ENCODE data around the gene RNASE2. TPM values are rescaled to one million over a fixed set of nuclear protein-coding genes. Genes with fewer than 3 reads are reported as not detected.

The RNASE2 gene
- total RNA-seq, 1 donor from 2014 or later: 1.5 TPM

DNA sequence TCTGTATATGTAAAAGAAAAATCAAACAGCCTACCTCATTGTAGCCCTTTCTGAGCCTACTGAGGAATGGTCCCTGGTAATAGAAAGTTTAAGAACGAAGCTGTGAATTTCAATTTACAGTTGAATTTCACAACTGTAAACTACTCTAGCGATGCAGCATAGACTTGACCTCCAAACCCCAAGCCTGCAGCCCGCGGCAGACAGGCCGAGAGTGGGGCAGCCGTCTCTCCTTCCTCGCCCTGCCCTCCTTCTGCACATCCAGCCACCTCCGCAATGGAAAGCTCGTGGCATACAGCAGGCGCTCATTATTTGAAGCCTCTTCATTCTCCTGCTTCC, 15.3 kb downstream of the RNASE2 start:
- intact Hi-C loops (cut with DNase I): loop anchor here (5.0 kb wide), 1 partner anchor 113 kb away; no protein-coding TSS in a partner anchor
- H3K4me1 ChIP-seq: peaks cover 4% of the 10 kb centered on the region
- peak overlapping the region; percentile 63 to 67 for H3K4me3 ChIP-seq
- H3K27ac ChIP-seq: peak overlapping the region; percentile 91
- H3K9me3 ChIP-seq: no peaks in the 10 kb centered on the region
- TF ChIP-seq POLR2A (IDR thresholded peaks at IDR 0.05) (no peak), POLR2AphosphoS5 (IDR thresholded peaks at IDR 0.05; ENCODE audit: insufficient read depth in 1 of 2, low read depth in 1 of 2) (no peak)
- TF ChIP-seq, protein P1, sequence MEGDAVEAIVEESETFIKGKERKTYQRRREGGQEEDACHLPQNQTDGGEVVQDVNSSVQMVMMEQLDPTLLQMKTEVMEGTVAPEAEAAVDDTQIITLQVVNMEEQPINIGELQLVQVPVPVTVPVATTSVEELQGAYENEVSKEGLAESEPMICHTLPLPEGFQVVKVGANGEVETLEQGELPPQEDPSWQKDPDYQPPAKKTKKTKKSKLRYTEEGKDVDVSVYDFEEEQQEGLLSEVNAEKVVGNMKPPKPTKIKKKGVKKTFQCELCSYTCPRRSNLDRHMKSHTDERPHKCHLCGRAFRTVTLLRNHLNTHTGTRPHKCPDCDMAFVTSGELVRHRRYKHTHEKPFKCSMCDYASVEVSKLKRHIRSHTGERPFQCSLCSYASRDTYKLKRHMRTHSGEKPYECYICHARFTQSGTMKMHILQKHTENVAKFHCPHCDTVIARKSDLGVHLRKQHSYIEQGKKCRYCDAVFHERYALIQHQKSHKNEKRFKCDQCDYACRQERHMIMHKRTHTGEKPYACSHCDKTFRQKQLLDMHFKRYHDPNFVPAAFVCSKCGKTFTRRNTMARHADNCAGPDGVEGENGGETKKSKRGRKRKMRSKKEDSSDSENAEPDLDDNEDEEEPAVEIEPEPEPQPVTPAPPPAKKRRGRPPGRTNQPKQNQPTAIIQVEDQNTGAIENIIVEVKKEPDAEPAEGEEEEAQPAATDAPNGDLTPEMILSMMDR (IDR thresholded peaks at IDR 0.05): no peak
- no peak for DNase-seq (ENCODE audit: extremely low spot score in 2 of 2)
- no peaks in the 10 kb centered on the region for H3K27me3 ChIP-seq
- no peaks in the 10 kb centered on the region for H3K36me3 ChIP-seq

DNA sequence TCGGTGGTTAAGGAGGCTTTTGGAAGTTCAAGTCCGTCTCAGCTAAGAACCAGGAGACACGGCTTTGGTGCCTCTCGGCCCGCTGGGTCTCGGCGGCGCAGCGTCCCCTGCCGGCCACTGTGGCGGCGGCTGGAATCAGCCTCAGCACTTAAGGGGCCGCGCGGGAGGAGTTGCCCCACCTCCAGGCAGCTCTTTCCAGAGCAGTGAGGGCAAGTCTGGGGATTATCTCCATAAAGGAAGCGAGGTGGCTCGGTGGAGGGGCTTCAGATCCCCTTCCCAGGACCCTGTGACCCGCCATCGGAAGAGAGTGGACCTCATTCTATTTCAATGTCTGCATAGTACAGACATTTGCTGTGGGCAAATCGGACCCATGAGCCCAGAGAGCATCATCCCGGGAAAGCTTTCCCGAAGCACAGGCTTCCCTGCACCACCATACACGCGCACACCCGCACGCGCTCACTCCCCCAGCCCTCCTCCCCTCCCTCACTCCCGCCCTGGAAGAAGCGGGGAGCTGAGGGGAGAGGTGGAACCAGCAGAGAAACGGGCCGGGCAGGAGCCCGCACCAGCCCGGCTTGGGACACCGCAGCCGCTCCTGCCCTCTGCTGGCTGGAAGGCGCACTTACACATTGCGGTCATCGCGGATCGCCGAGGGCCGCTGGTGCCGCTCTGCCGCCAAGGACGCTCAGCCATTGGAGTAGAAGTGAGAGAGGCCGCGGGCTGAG, 15.9 kb downstream of the RNASE2 start:
- DNase-seq (ENCODE audit: extremely low spot score in 2 of 2): no peak
- Histone ChIP-seq H3K9me3 (no peaks in the 10 kb centered on the region), H3K27ac (peak overlapping the region; percentile 91), H3K4me1 (peaks cover 4% of the 10 kb centered on the region), H3K27me3 (no peaks in the 10 kb centered on the region), H3K4me3 (peak overlapping the region; percentile 63 to 67), H3K36me3 (no peaks in the 10 kb centered on the region)
- TF ChIP-seq POLR2AphosphoS5 (IDR thresholded peaks at IDR 0.05; ENCODE audit: insufficient read depth in 1 of 2, low read depth in 1 of 2) (peak; percentile 24 to 74), POLR2A (IDR thresholded peaks at IDR 0.05) (no peak)
- TF ChIP-seq, protein P1 (IDR thresholded peaks at IDR 0.05): peak; percentile 80 to 93 (median 86)
- intact Hi-C loops (cut with DNase I): loop anchor here (5.0 kb wide), 1 partner anchor 114 kb away; no protein-coding TSS in a partner anchor

DNA sequence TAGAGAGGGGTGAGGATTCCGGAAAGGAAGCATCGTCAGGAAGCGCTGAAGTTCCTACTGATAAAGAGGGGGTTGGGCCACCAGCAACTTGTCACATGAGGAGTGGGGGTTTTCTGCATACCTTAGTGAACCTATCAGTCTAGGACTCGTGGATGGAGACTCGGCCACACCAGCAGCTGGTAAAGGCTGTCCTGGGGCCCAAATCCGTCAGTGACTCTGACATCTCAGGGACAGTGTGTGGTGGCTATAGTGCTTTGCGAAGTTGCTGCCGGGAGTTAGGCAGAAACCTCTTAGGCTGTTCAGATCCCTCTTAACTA, 16.4 kb downstream of the RNASE2 start:
- no peaks in the 10 kb centered on the region for H3K9me3 ChIP-seq
- H3K4me3 ChIP-seq: peak overlapping the region; percentile 63 to 67
- no peaks in the 10 kb centered on the region for H3K27me3 ChIP-seq
- peak overlapping the region; percentile 91 for H3K27ac ChIP-seq
- H3K4me1 ChIP-seq: peaks cover 4% of the 10 kb centered on the region
- TF ChIP-seq, protein P1 (IDR thresholded peaks at IDR 0.05): no peak
- no peak for TF ChIP-seq POLR2A (IDR thresholded peaks at IDR 0.05)
- no peak for TF ChIP-seq POLR2AphosphoS5 (IDR thresholded peaks at IDR 0.05; ENCODE audit: insufficient read depth in 1 of 2, low read depth in 1 of 2)
- DNase-seq (ENCODE audit: extremely low spot score in 2 of 2): no peak
- no peaks in the 10 kb centered on the region for H3K36me3 ChIP-seq
- intact Hi-C loops (cut with DNase I): loop anchor here (5.0 kb wide), 1 partner anchor 114 kb away; no protein-coding TSS in a partner anchor

DNA sequence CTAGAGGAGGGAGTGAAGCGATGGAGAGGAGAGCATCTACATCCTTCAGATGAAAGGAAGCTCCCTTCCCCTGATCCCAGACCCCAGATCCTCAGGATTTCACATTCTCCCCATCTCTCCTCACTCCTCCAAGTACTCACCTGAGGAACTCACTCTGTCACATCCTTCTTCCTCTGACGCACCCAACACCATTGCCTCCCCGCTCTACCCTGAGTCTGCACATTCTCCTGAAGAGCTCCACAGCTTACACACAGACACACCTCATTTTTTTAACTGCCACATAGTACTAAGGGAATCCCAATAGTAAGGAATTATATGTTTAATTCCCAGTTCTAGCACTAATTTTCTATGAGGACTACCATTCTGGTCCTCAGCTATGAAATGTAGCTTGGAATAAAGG, 18.2 kb downstream of the RNASE2 start:
- H3K27ac ChIP-seq: no peak overlapping the region
- peaks cover 4% of the 10 kb centered on the region for H3K4me1 ChIP-seq
- intact Hi-C loops (cut with DNase I): loop anchor here (5.0 kb wide), 1 partner anchor 116 kb away; no protein-coding TSS in a partner anchor
- no peak overlapping the region for H3K4me3 ChIP-seq
- H3K27me3 ChIP-seq: no peaks in the 10 kb centered on the region
- no peak for DNase-seq (ENCODE audit: extremely low spot score in 2 of 2)
- H3K36me3 ChIP-seq: no peaks in the 10 kb centered on the region
- no peaks in the 10 kb centered on the region for H3K9me3 ChIP-seq
- TF ChIP-seq, protein P1 (IDR thresholded peaks at IDR 0.05): no peak
- TF ChIP-seq POLR2A (IDR thresholded peaks at IDR 0.05): no peak
- TF ChIP-seq POLR2AphosphoS5 (IDR thresholded peaks at IDR 0.05; ENCODE audit: insufficient read depth in 1 of 2, low read depth in 1 of 2): no peak

DNA sequence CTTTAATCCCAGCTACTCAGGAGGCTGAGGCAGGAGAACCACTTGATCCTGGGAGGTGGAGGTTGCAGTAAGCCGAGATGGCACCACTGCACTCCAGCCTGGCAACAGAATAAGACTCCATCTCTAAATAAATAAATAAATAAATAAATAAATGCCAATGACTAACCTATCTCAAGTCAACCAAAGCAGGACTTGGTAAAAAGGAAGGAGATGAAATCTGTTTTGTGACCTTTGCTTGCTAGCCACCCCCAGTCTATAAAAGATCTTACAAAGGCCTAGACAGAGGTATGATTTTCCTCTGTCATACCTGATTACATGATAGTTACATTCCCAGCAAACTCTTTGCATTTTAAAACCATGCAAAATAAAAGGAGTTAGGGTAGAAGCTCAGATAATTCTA, 21.0 kb downstream of the RNASE2 start:
- H3K4me3 ChIP-seq: no peak overlapping the region
- H3K36me3 ChIP-seq: no peaks in the 10 kb centered on the region
- no peaks in the 10 kb centered on the region for H3K9me3 ChIP-seq
- TF ChIP-seq, protein P1 (IDR thresholded peaks at IDR 0.05): no peak
- TF ChIP-seq POLR2A (IDR thresholded peaks at IDR 0.05): no peak
- TF ChIP-seq POLR2AphosphoS5 (IDR thresholded peaks at IDR 0.05; ENCODE audit: insufficient read depth in 1 of 2, low read depth in 1 of 2): no peak
- peaks cover 4% of the 10 kb centered on the region for H3K4me1 ChIP-seq
- H3K27me3 ChIP-seq: no peaks in the 10 kb centered on the region
- DNase-seq (ENCODE audit: extremely low spot score in 2 of 2): no peak
- intact Hi-C loops (cut with DNase I): no loop called here
- H3K27ac ChIP-seq: no peak overlapping the region
